DLD1 (cell line): ENCODE results near the gene TBK1.

Experiments
- in situ Hi-C: cut with HindIII; loops from 2 replicates; pipeline ENCODE4 v1.10.0; 2017; ENCODE audit warnings: low sequenced_read_pairs

The TBK1 gene

GRCh38 chr12:64494998-64495729 lies 43.2 kb downstream of the TBK1 start:
- in situ Hi-C loops: no loop called here

- in situ Hi-C loops: no loop called here
Observed at GRCh38 chr12:64496839-64497400, 45.0 kb downstream of the TBK1 start.

- in situ Hi-C loops: no loop called here
Observed at GRCh38 chr12:64497484-64497883, 45.6 kb downstream of the TBK1 start.

GRCh38 chr12:64497903-64498302 lies 46.0 kb downstream of the TBK1 start:
- in situ Hi-C loops: no loop called here

GRCh38 chr12:64500394-64500793 lies 48.5 kb downstream of the TBK1 start:
- in situ Hi-C loops: no loop called here

GRCh38 chr12:64501486-64501885 lies 49.6 kb downstream of the TBK1 start:
- in situ Hi-C loops: no loop called here

- in situ Hi-C loops: no loop called here
Observed at GRCh38 chr12:64506955-64507354, 55.0 kb downstream of the TBK1 start.

GRCh38 chr12:64510667-64511066 lies 58.7 kb downstream of the TBK1 start:
- in situ Hi-C loops: no loop called here

GRCh38 chr12:64518396-64518795 lies 66.5 kb downstream of the TBK1 start:
- in situ Hi-C loops: no loop called here

- in situ Hi-C loops: loop anchor here (5.0 to 10.0 kb wide), 2 partner anchors 35 to 173 kb away; no protein-coding TSS in a partner anchor
Observed at GRCh38 chr12:64521833-64522232, 69.9 kb downstream of the TBK1 start.

- in situ Hi-C loops: loop anchor here (5.0 to 10.0 kb wide), 2 partner anchors 35 to 172 kb away; no protein-coding TSS in a partner anchor
Observed at GRCh38 chr12:64522316-64522715, 70.4 kb downstream of the TBK1 start.

GRCh38 chr12:64522807-64523206 lies 70.9 kb downstream of the TBK1 start:
- in situ Hi-C loops: loop anchor here (5.0 to 10.0 kb wide), 2 partner anchors 36 to 172 kb away; no protein-coding TSS in a partner anchor

GRCh38 chr12:64523565-64524444 lies 71.9 kb downstream of the TBK1 start:
- in situ Hi-C loops: loop anchor here (5.0 to 10.0 kb wide), 2 partner anchors 37 to 171 kb away; no protein-coding TSS in a partner anchor

GRCh38 chr12:64525461-64526160 lies 73.7 kb downstream of the TBK1 start:
- in situ Hi-C loops: loop anchor here (10.0 kb wide), 1 partner anchor 169 kb away; no protein-coding TSS in a partner anchor

GRCh38 chr12:64526859-64527258 lies 74.9 kb downstream of the TBK1 start:
- in situ Hi-C loops: loop anchor here (10.0 kb wide), 1 partner anchor 168 kb away; no protein-coding TSS in a partner anchor

GRCh38 chr12:64528616-64529015 lies 76.7 kb downstream of the TBK1 start:
- in situ Hi-C loops: loop anchor here (10.0 kb wide), 1 partner anchor 166 kb away; no protein-coding TSS in a partner anchor

GRCh38 chr12:64530566-64530965 lies 78.6 kb downstream of the TBK1 start:
- in situ Hi-C loops: no loop called here

- in situ Hi-C loops: no loop called here
Observed at GRCh38 chr12:64531665-64532334, 79.9 kb downstream of the TBK1 start.

- in situ Hi-C loops: no loop called here
Observed at GRCh38 chr12:64532734-64533351, 80.9 kb downstream of the TBK1 start.
